Caco-2 (cell line): Measurements from ENCODE around the gene SAV1. TPM values are rescaled to one million over a fixed set of nuclear protein-coding genes. Genes with fewer than 3 reads are reported as not detected.

ENCODE experiments used
- BruUV-seq: library from RNA; stranded (reverse); fragments of 400-500 nt; replicated peaks from 2 replicates; lab custom pipeline; 2021; lab: Mats Ljungman, UMichigan
- CTCF ChIA-PET: fragments of 300-600 bp; sonication (Branson Sonifier 250); formaldehyde crosslinking; loops from one replicate; lab custom pipeline; 2022; ENCODE audit warnings: antibody characterized with exemption; lab: Charles Lee
- POLR2A ChIA-PET: fragments of 300-600 bp; sonication (Branson Sonifier 250); formaldehyde crosslinking; loops from one replicate; lab custom pipeline; 2022; ENCODE audit warnings: antibody characterized with exemption; lab: Charles Lee
- DNase-seq, 2 experiments: peaks; one replicate each; pipeline versions ENCODE4 v3.0.0 to v3.0.0-alpha.2; 2020 to 2022
- H3K27me3 ChIP-seq: replicated peaks from 2 replicates; pipeline ENCODE4 v1.6.0; 2011; ENCODE audit warnings: low read length; ENCODE audit not compliant: control insufficient read depth, insufficient read depth
- H3K36me3 ChIP-seq: 2 replicates; pipeline ENCODE4 v1.5.1; 2011; ENCODE audit warnings: low read length; ENCODE audit not compliant: control insufficient read depth, insufficient read depth
- H3K4me1 ChIP-seq: fragments of 250-450 bp; sonication (Bioruptor Pico); 2 replicates; pipeline ENCODE4 v1.5.1; 2020; ENCODE audit warnings: mild to moderate bottlenecking
- H3K4me3 ChIP-seq: 2 replicates; pipeline ENCODE4 v1.5.1; 2011; ENCODE audit warnings: low read depth, mild to moderate bottlenecking, control low read depth, low read length
- H3K9me3 ChIP-seq: fragments of 250-450 bp; sonication (Bioruptor Pico); 2 replicates; pipeline ENCODE4 v1.5.1; 2020; ENCODE audit warnings: mild to moderate bottlenecking, moderate library complexity
- H3K27ac Mint-ChIP-seq: one replicate; pipeline ENCODE4 v1.8.0; 2022; ENCODE audit warnings: mixed read lengths; ENCODE audit not compliant: unreplicated experiment
- H3K27me3 Mint-ChIP-seq: one replicate; pipeline ENCODE4 v1.8.0; 2022; ENCODE audit warnings: mixed read lengths; ENCODE audit not compliant: insufficient read depth, unreplicated experiment
- H3K36me3 Mint-ChIP-seq: one replicate; pipeline ENCODE4 v1.8.0; 2022; ENCODE audit warnings: mild to moderate bottlenecking, mixed read lengths; ENCODE audit not compliant: insufficient read depth, unreplicated experiment
- H3K4me1 Mint-ChIP-seq: one replicate; pipeline ENCODE4 v1.8.0; 2022; ENCODE audit warnings: low read depth, mixed read lengths; ENCODE audit not compliant: unreplicated experiment
- H3K4me3 Mint-ChIP-seq: one replicate; pipeline ENCODE4 v1.8.0; 2022; ENCODE audit warnings: mild to moderate bottlenecking, moderate library complexity, mixed read lengths; ENCODE audit not compliant: unreplicated experiment
- H3K9me3 Mint-ChIP-seq: one replicate; pipeline ENCODE4 v1.8.0; 2022; ENCODE audit warnings: mixed read lengths; ENCODE audit not compliant: unreplicated experiment
- intact Hi-C: fragments of 100-400 bp; cut with micrococcal nuclease; formaldehyde crosslinking; loops from one replicate; pipeline ENCODE4 v1.10.0; 2022; ENCODE audit not compliant: unreplicated experiment
- total RNA-seq: library from RNA; stranded (reverse); gene quantifications from 2 replicates; pipeline ENCODE4 v1.2.3, GENCODE V29; 2022
- TF ChIP-seq, protein P1 (sequence below), 2 experiments: fragments of 200-600 bp in 1 of 2; IDR thresholded peaks; 1 replicate in 1 of 2; 2 replicates in 1 of 2; pipeline versions ENCODE4 v1.5.1 to v1.8.0; 2011 to 2022; ENCODE audit warnings: antibody characterized with exemption in 1 of 2, control low read depth in 1 of 2, inconsistent platforms in 1 of 2, low read depth in 1 of 2, low read length in 1 of 2, mild to moderate bottlenecking in 1 of 2, moderate library complexity in 1 of 2; ENCODE audit not compliant: insufficient read depth in 1 of 2, severe bottlenecking in 1 of 2, unreplicated experiment in 1 of 2

The SAV1 gene
- total RNA-seq, 1 experiment from 2014 or later = 28.3 TPM

DNA sequence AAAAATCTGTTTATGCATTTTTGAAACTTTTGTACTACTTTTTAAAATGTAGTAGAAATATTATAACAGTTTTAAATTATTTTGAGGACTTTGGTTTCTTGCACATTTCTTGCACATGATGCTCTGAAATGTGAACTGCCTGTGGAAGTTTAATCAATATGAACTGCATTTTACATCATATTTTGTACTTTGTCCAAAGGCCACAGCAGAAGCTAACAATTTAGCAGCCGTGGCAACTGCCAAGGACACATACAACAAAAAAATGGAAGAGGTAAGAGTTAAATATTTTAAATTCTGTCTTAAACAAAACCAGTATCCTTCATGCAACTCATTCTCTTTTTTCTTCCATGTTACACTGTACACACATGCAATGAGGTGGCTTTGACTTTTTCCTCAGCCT lies 45.1 kb downstream of the SAV1 start:
- H3K4me1 Mint-ChIP-seq = peaks cover 6% of the 10 kb centered on the region
- no peak overlapping the region for H3K4me3 Mint-ChIP-seq
- intact Hi-C loops = no loop called here
- H3K9me3 ChIP-seq = no peaks in the 10 kb centered on the region
- H3K27me3 ChIP-seq = no peaks in the 10 kb centered on the region
- no peak overlapping the region for H3K4me3 ChIP-seq
- H3K9me3 Mint-ChIP-seq = no peaks in the 10 kb centered on the region
- BruUV-seq = no TSS peak
- H3K36me3 Mint-ChIP-seq = no peaks in the 10 kb centered on the region
- POLR2A ChIA-PET = no interaction called here
- TF ChIP-seq, protein P1, sequence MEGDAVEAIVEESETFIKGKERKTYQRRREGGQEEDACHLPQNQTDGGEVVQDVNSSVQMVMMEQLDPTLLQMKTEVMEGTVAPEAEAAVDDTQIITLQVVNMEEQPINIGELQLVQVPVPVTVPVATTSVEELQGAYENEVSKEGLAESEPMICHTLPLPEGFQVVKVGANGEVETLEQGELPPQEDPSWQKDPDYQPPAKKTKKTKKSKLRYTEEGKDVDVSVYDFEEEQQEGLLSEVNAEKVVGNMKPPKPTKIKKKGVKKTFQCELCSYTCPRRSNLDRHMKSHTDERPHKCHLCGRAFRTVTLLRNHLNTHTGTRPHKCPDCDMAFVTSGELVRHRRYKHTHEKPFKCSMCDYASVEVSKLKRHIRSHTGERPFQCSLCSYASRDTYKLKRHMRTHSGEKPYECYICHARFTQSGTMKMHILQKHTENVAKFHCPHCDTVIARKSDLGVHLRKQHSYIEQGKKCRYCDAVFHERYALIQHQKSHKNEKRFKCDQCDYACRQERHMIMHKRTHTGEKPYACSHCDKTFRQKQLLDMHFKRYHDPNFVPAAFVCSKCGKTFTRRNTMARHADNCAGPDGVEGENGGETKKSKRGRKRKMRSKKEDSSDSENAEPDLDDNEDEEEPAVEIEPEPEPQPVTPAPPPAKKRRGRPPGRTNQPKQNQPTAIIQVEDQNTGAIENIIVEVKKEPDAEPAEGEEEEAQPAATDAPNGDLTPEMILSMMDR (IDR thresholded peaks at IDR 0.05; ENCODE audit: insufficient read depth in 1 of 2, low read depth in 1 of 2, low read length in 1 of 2, severe bottlenecking in 1 of 2, unreplicated experiment in 1 of 2) = no peak
- no peaks in the 10 kb centered on the region for H3K4me1 ChIP-seq
- no peak overlapping the region for H3K27ac Mint-ChIP-seq
- no peak for DNase-seq
- H3K36me3 ChIP-seq = no peaks in the 10 kb centered on the region
- CTCF ChIA-PET = no interaction called here
- H3K27me3 Mint-ChIP-seq = no peaks in the 10 kb centered on the region

DNA sequence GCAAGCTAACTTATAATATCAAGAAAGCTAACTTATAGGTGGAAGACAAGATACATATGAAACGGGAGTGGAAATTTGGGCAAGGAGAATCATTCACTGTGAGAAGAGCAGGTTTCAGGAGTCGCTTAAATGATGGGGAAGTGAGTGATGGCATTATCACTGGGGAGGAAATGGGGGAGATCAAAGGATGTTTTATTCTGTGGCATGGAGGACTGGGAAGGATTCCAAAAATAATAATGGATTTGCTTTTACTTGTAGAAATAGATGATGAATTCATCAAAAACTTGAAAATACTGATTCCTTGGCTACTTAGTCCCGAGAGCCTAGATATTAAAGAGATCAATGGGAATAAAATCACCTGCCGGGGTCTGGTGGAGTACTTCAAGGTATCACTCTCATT lies 47.8 kb downstream of the SAV1 start:
- no peak for DNase-seq
- no TSS peak for BruUV-seq
- no peaks in the 10 kb centered on the region for H3K27me3 Mint-ChIP-seq
- H3K9me3 Mint-ChIP-seq = no peaks in the 10 kb centered on the region
- Histone ChIP-seq H3K4me1 (no peaks in the 10 kb centered on the region), H3K9me3 (no peaks in the 10 kb centered on the region), H3K4me3 (no peak overlapping the region), H3K36me3 (no peaks in the 10 kb centered on the region), H3K27me3 (no peaks in the 10 kb centered on the region)
- H3K27ac Mint-ChIP-seq = no peak overlapping the region
- TF ChIP-seq, protein P1 (IDR thresholded peaks at IDR 0.05; ENCODE audit: insufficient read depth in 1 of 2, low read depth in 1 of 2, low read length in 1 of 2, severe bottlenecking in 1 of 2, unreplicated experiment in 1 of 2) = no peak
- no peak overlapping the region for H3K4me3 Mint-ChIP-seq
- H3K4me1 Mint-ChIP-seq = peaks cover 6% of the 10 kb centered on the region
- ChIA-PET CTCF (interaction anchor here (0.8 to 2.1 kb wide), 4 partner anchors 46 to 153 kb away, joined by 3 to 12 read pairs (median 3); partner anchors contain the start of gene ATL1), POLR2A (no interaction called here)
- intact Hi-C loops = no loop called here
- H3K36me3 Mint-ChIP-seq = no peaks in the 10 kb centered on the region

DNA sequence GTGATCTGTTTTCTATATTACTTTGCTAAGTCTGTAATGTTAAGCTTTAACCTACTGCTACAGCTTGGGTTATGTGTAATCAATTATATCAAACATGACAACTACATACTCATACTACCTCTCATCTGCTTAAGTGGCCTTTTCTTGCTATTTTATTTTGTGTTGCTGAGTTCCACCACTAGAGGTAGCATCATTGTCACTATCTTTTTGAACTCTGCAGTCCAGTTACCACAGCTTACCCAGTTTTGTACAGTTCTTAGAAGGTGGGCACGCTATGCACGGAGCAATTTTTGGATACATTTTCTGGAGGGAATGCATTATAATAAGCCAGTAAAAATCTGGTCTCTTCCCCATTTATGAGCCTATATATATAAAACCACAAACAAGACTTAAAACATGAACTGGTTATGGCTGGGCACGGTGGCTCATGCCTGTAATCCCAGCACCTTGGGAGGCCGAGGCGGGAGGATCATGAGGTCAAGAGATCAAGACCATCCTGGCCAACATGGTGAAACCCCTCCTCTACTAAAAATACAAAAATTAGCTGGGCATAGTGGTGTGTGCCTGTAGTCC lies 48.5 kb downstream of the SAV1 start:
- H3K27ac Mint-ChIP-seq = no peak overlapping the region
- H3K9me3 Mint-ChIP-seq = no peaks in the 10 kb centered on the region
- DNase-seq = peak in 1 of 2 experiments; percentile 25
- Histone ChIP-seq H3K4me3 (no peak overlapping the region), H3K36me3 (no peaks in the 10 kb centered on the region), H3K4me1 (no peaks in the 10 kb centered on the region), H3K9me3 (no peaks in the 10 kb centered on the region), H3K27me3 (no peaks in the 10 kb centered on the region)
- no peaks in the 10 kb centered on the region for H3K36me3 Mint-ChIP-seq
- H3K4me3 Mint-ChIP-seq = no peak overlapping the region
- ChIA-PET CTCF (interaction anchor here (0.7 to 2.1 kb wide), 5 partner anchors 60 to 307 kb away, joined by 3 to 12 read pairs (median 3); partner anchors contain the start of genes ATL1, DMAC2L and L2HGDH), POLR2A (no interaction called here)
- TF ChIP-seq, protein P1 (IDR thresholded peaks at IDR 0.05; ENCODE audit: insufficient read depth in 1 of 2, low read depth in 1 of 2, low read length in 1 of 2, severe bottlenecking in 1 of 2, unreplicated experiment in 1 of 2) = peak; percentile 65 to 66
- BruUV-seq = no TSS peak
- peaks cover 6% of the 10 kb centered on the region for H3K4me1 Mint-ChIP-seq
- no peaks in the 10 kb centered on the region for H3K27me3 Mint-ChIP-seq
- intact Hi-C loops = loop anchor here (1.0 to 2.0 kb wide), 3 partner anchors 69 to 154 kb away; no protein-coding TSS in a partner anchor
